ENCODE results near the gene PPIG. TPM values are rescaled to one million over a fixed set of nuclear protein-coding genes. Genes with fewer than 3 reads are reported as not detected.

PPIG gene
- total RNA-seq, 2 donors from 2014 or later = 42.8 to 66.4 TPM

GRCh38 chr2:169659320-169659719, 75.2 kb downstream of the PPIG start:
- Mint-ChIP-seq H3K36me3 (no peaks in the 10 kb centered on the region), H3K4me3 (no peak overlapping the region), H3K4me1 (ENCODE audit: low read depth in 2 of 2) (peaks cover 0 to 2% of the 10 kb centered on the region in 2 donors), H3K27ac (no peak overlapping the region), H3K27me3 (peaks cover 9 to 15% of the 10 kb centered on the region in 2 donors), H3K9me3 (no peaks in the 10 kb centered on the region)
- no peak for DNase-seq (ENCODE audit: low spot score)
- no peak for ATAC-seq

GRCh38 chr2:169661265-169661664, 77.1 kb downstream of the PPIG start:
- no peak overlapping the region for H3K4me3 Mint-ChIP-seq
- no peaks in the 10 kb centered on the region for H3K9me3 Mint-ChIP-seq

DNA sequence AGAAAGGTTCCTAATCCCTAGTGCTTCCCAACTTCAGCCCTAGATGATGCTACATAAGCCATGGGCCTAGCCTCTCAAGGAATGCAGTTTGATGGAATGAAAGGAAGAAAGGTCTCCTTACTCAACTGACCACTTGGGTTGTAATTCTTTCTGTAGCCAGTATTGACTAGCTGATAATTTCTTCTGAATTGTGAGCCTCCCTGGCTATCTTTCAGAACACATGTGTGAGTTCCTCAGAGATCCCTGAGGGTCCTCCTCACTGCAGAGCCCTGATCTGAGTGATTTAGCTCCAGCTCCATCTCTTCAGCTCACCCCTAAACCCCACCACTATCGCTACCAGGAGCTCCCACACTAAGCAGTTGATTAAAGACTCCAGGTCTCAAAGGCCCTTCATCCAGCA, 78.6 kb downstream of the PPIG start:
- DNase-seq (ENCODE audit: low spot score) = no peak
- ATAC-seq = no peak
- Mint-ChIP-seq H3K4me3 (no peak overlapping the region), H3K36me3 (no peaks in the 10 kb centered on the region), H3K9me3 (no peaks in the 10 kb centered on the region), H3K27ac (no peak overlapping the region), H3K27me3 (peaks cover 6 to 7% of the 10 kb centered on the region in 2 donors), H3K4me1 (ENCODE audit: low read depth in 2 of 2) (peaks cover 0 to 2% of the 10 kb centered on the region in 2 donors)

More at GRCh38 chr2:169661265-169661664, 77.1 kb downstream of the PPIG start:
- H3K27ac Mint-ChIP-seq = no peak overlapping the region
- peaks cover 5 to 9% of the 10 kb centered on the region in 2 donors for H3K27me3 Mint-ChIP-seq
- no peaks in the 10 kb centered on the region for H3K36me3 Mint-ChIP-seq
- ATAC-seq (no peak), DNase-seq (ENCODE audit: low spot score) (no peak)
- H3K4me1 Mint-ChIP-seq (ENCODE audit: low read depth in 2 of 2) = peaks cover 0 to 2% of the 10 kb centered on the region in 2 donors

DNA sequence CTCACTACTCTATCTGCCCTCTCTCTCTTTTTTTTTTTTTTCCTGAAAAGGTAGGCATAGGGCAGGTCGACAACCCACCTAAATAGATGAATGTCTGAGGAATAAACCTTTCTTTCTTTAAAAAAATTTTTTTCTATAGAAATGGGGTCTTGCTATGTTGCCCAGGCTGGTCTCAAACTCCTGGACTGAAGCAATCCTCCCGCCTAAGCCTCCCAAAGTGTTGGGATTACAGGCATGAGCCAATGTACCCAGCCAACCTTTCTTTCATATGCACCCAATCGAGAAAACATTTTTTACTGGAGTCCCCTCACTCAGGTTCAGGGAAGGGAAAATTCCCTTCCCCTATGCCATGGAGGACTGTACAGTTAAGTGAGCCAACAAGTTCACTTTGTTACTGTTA, 79.1 kb downstream of the PPIG start:
- H3K9me3 Mint-ChIP-seq = no peaks in the 10 kb centered on the region
- no peaks in the 10 kb centered on the region for H3K36me3 Mint-ChIP-seq
- no peak overlapping the region for H3K27ac Mint-ChIP-seq
- DNase-seq (ENCODE audit: low spot score) = no peak
- H3K27me3 Mint-ChIP-seq = peaks cover 6 to 7% of the 10 kb centered on the region in 2 donors
- H3K4me1 Mint-ChIP-seq (ENCODE audit: low read depth in 2 of 2) = peaks cover under 1 to 2% of the 10 kb centered on the region in 2 donors
- ATAC-seq = no peak
- no peak overlapping the region for H3K4me3 Mint-ChIP-seq

DNA sequence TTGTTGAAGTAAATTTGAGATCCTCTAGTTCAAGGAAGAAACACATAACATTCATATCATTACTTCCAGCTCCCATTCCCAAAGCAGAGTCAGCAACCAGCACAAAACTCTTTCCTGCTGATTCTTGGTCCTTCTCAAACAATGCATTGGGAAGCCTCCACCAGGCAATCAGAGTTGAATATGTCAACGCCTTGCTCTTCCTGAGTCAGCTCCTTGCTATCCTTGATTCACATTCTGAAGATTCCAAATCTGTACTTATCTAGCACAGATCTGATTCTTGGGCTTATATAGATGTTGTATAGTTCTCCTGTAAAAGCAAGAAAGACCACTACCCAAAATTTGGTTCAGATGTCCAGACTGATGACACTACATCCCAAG, 80.4 kb downstream of the PPIG start:
- Mint-ChIP-seq H3K4me3 (no peak overlapping the region), H3K36me3 (no peaks in the 10 kb centered on the region)

GRCh38 chr2:169664978-169665930, 81.1 kb downstream of the PPIG start:
- peaks cover 0 to 4% of the 10 kb centered on the region in 2 donors for H3K4me1 Mint-ChIP-seq (ENCODE audit: low read depth in 2 of 2)
- DNase-seq (ENCODE audit: low spot score) (no peak), ATAC-seq (no peak)
- H3K9me3 Mint-ChIP-seq = no peaks in the 10 kb centered on the region
- H3K36me3 Mint-ChIP-seq = no peaks in the 10 kb centered on the region
- H3K27me3 Mint-ChIP-seq = peaks cover 6 to 11% of the 10 kb centered on the region in 2 donors
- no peak overlapping the region for H3K4me3 Mint-ChIP-seq
- no peak overlapping the region for H3K27ac Mint-ChIP-seq

More for the DNA sequence above, 80.4 kb downstream of the PPIG start:
- Mint-ChIP-seq H3K27ac (no peak overlapping the region), H3K4me1 (ENCODE audit: low read depth in 2 of 2) (peaks cover 0 to 4% of the 10 kb centered on the region in 2 donors), H3K27me3 (peaks cover 6 to 11% of the 10 kb centered on the region in 2 donors), H3K9me3 (no peaks in the 10 kb centered on the region)
- ATAC-seq (no peak), DNase-seq (ENCODE audit: low spot score) (no peak)

DNA sequence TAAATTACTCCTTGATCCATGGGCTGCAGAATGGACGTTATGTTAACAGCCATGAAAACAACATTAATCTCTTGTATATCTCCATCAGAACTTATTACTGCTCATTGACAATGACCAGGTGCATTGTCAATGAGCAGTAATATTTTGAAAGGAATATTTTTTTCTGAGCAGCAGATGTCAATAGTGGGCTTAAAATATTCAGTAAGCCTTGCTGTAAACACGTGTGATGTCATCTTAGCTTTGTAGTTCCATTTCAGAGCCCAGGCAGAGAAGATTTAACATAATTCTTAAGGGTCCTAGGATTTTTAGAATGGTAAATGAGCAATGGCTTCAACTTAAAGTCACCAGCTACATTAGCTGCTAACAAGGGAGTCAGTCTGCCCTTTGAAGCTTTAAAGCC, 83.4 kb downstream of the PPIG start:
- H3K9me3 Mint-ChIP-seq = no peaks in the 10 kb centered on the region
- ATAC-seq (no peak), DNase-seq (ENCODE audit: low spot score) (no peak)
- H3K27ac Mint-ChIP-seq = no peak overlapping the region
- no peaks in the 10 kb centered on the region for H3K36me3 Mint-ChIP-seq
- H3K27me3 Mint-ChIP-seq = peaks cover 4 to 6% of the 10 kb centered on the region in 2 donors
- peaks cover 0 to 4% of the 10 kb centered on the region in 2 donors for H3K4me1 Mint-ChIP-seq (ENCODE audit: low read depth in 2 of 2)
- H3K4me3 Mint-ChIP-seq = no peak overlapping the region

DNA sequence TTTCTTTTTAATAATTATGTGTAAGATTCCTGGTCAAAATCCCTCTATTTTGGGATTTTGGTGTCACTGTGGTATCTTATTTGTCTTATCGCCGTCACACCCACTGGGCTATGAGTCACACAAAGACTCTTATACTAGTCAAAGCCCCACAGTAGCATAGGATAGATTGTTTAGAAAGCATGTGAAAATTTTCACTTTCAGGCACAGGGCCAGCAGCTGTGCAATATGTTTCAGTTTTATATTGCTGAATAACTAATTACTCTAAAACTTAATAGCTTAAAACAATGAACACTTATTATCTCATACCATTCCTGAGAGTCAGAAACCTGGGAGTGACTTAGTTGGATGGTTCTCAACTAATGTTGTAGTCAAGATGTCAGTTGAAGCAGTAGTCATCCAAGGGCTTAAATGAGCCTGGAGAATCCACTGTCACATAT, 86.1 kb downstream of the PPIG start:
- no peak for ATAC-seq
- no peak overlapping the region for H3K4me3 Mint-ChIP-seq
- H3K27me3 Mint-ChIP-seq = peaks cover 4 to 6% of the 10 kb centered on the region in 2 donors
- DNase-seq (ENCODE audit: low spot score) = no peak
- no peak overlapping the region for H3K27ac Mint-ChIP-seq
- H3K9me3 Mint-ChIP-seq = no peaks in the 10 kb centered on the region
- no peaks in the 10 kb centered on the region for H3K36me3 Mint-ChIP-seq
- peaks cover 0 to 4% of the 10 kb centered on the region in 2 donors for H3K4me1 Mint-ChIP-seq (ENCODE audit: low read depth in 2 of 2)

DNA sequence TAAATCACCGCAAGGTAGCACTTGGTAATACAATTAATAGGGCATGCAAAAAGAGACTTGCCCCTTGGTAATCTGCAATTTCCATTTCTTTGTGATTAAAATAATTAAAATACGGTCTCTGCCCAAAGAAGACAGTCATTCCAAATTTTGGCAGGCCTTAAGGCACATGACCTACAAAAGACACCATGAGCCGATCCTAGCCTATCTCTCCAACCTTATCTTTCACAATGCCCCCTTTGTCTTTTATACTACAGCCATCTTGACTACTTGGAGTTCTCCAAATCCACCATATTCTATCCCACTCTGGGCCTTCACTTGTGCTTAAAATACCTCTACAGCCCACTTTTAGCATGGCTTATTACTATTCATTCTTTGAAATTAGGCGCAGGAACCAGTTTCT, 86.8 kb downstream of the PPIG start:
- DNase-seq (ENCODE audit: low spot score) (no peak), ATAC-seq (no peak)
- H3K27me3 Mint-ChIP-seq = peaks cover 6 to 10% of the 10 kb centered on the region in 2 donors
- H3K27ac Mint-ChIP-seq = no peak overlapping the region
- H3K4me3 Mint-ChIP-seq = no peak overlapping the region
- H3K36me3 Mint-ChIP-seq = no peaks in the 10 kb centered on the region
- H3K9me3 Mint-ChIP-seq = no peaks in the 10 kb centered on the region
- peaks cover 0 to 4% of the 10 kb centered on the region in 2 donors for H3K4me1 Mint-ChIP-seq (ENCODE audit: low read depth in 2 of 2)

DNA sequence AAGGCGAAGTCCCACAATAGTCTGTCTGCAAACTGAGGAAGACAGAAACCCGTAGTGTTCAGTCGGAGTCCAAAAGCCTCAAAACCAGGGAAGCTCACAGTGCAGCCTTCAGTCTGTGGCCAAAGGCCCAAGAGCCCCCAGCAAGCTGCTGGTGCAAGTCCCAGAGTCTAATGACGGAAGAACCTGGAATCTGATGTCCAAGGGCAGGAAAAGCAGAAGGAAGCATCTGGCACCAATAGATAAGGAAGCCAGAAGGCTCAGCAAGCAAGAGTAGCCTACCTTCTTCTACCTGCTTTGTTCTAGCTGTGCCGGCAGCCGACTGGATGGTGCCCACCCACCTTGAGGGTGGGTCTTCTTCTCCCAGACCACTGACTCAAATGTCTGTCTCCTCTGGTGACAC, 88.3 kb downstream of the PPIG start:
- no peaks in the 10 kb centered on the region for H3K36me3 Mint-ChIP-seq
- H3K27me3 Mint-ChIP-seq = peaks cover 9 to 14% of the 10 kb centered on the region in 2 donors
- peaks cover 0 to 4% of the 10 kb centered on the region in 2 donors for H3K4me1 Mint-ChIP-seq (ENCODE audit: low read depth in 2 of 2)
- H3K27ac Mint-ChIP-seq = no peak overlapping the region
- DNase-seq (ENCODE audit: low spot score) (no peak), ATAC-seq (no peak)
- no peak overlapping the region for H3K4me3 Mint-ChIP-seq
- H3K9me3 Mint-ChIP-seq = no peaks in the 10 kb centered on the region

DNA sequence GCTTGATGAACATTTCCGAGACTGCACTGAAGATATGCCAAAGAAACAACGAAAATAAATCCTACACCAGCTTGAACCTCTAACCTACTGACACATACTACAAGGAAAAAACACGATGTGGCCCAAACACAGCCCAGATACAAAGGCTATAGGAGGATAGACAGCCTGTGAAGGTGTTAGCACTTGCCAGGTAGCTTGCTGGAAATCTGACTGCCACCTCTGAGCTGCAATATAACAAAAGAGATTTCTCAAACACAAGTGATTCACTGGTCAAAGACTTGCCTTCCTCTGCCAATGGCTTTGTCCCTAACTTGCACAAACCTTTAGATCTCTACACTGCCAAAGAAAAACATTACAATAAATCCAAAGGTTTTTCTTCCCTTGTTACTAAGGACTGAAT, 89.0 kb downstream of the PPIG start:
- H3K27me3 Mint-ChIP-seq = peaks cover 9 to 14% of the 10 kb centered on the region in 2 donors
- H3K36me3 Mint-ChIP-seq = no peaks in the 10 kb centered on the region
- ATAC-seq (no peak), DNase-seq (ENCODE audit: low spot score) (no peak)
- H3K27ac Mint-ChIP-seq = no peak overlapping the region
- H3K9me3 Mint-ChIP-seq = no peaks in the 10 kb centered on the region
- peaks cover 0 to 4% of the 10 kb centered on the region in 2 donors for H3K4me1 Mint-ChIP-seq (ENCODE audit: low read depth in 2 of 2)
- H3K4me3 Mint-ChIP-seq = no peak overlapping the region

- no peak for DNase-seq (ENCODE audit: low spot score)
- Mint-ChIP-seq H3K27me3 (peaks cover 9 to 14% of the 10 kb centered on the region in 2 donors), H3K27ac (no peak overlapping the region), H3K4me3 (no peak overlapping the region), H3K4me1 (ENCODE audit: low read depth in 2 of 2) (no peaks in the 10 kb centered on the region), H3K9me3 (no peaks in the 10 kb centered on the region), H3K36me3 (no peaks in the 10 kb centered on the region)
- ATAC-seq = no peak
Measured at GRCh38 chr2:169673921-169674320, 89.8 kb downstream of the PPIG start.

DNA sequence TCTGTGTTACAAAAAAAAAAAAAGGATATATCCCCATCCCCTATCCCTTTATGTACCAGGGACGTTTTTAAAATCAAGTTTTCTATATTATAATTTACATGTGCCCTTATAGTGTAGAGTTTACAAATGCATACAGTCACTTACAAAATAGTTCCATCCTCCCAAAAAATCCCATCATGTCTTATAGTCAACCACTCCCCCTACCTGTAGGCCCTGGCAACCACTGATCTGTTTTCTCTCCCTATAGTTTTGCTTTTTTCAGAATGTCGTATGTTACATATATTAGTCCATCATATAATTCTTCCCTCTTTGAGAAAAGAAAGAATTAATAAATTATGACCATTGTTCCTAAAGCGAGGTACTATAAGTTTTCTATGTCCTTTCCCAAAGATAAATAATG, 92.2 kb downstream of the PPIG start:
- H3K4me1 Mint-ChIP-seq (ENCODE audit: low read depth in 2 of 2) = no peaks in the 10 kb centered on the region
- no peak for ATAC-seq
- H3K27ac Mint-ChIP-seq = no peak overlapping the region
- no peak overlapping the region for H3K4me3 Mint-ChIP-seq
- peaks cover 4% of the 10 kb centered on the region for H3K36me3 Mint-ChIP-seq
- no peaks in the 10 kb centered on the region for H3K9me3 Mint-ChIP-seq
- no peak for DNase-seq (ENCODE audit: low spot score)
- peaks cover 10 to 11% of the 10 kb centered on the region in 2 donors for H3K27me3 Mint-ChIP-seq

GRCh38 chr2:169676850-169677249, 92.7 kb downstream of the PPIG start:
- Mint-ChIP-seq H3K4me1 (ENCODE audit: low read depth in 2 of 2) (peaks cover 0 to under 1% of the 10 kb centered on the region in 2 donors), H3K27ac (no peak overlapping the region)

More at GRCh38 chr2:169676850-169677249, 92.7 kb downstream of the PPIG start:
- peaks cover 10 to 11% of the 10 kb centered on the region in 2 donors for H3K27me3 Mint-ChIP-seq
- peaks cover 4% of the 10 kb centered on the region for H3K36me3 Mint-ChIP-seq
- H3K9me3 Mint-ChIP-seq = no peaks in the 10 kb centered on the region
- no peak overlapping the region for H3K4me3 Mint-ChIP-seq
- ATAC-seq (no peak), DNase-seq (ENCODE audit: low spot score) (no peak)

Data from natural killer cell treated with Interleukin-12 subunit alpha and Interleukin-12 subunit beta and Interleukin-15 and Interleukin-18, amount 100 ng/mL, for 72 hours (primary cell).